CD4-positive, alpha-beta T cell (primary cell): ENCODE data around the gene JDP2. TPM values are rescaled to one million over a fixed set of nuclear protein-coding genes. Genes with fewer than 3 reads are reported as not detected.

Source experiments
- ATAC-seq: fragments of 200-7000 bp; cut with Tn5 transposase; one replicate; pipeline ENCODE4 v1.10.0; 2022; ENCODE audit warnings: mild to moderate bottlenecking; ENCODE audit not compliant: poor library complexity
- CTCF ChIA-PET: fragments of 350-600 bp; sonication (Branson Sonifier 250); formaldehyde crosslinking; loops from one replicate; lab custom pipeline; 2021; ENCODE audit warnings: antibody characterized with exemption, inconsistent platforms; lab: Charles Lee
- POLR2A ChIA-PET: fragments of 350-600 bp; sonication (Branson Sonifier 250); formaldehyde crosslinking; loops from one replicate; lab custom pipeline; 2021; ENCODE audit warnings: antibody characterized with exemption, inconsistent platforms; lab: Charles Lee
- DNase-seq, 14 experiments: peaks; one replicate each; pipeline ENCODE4 v3.0.0-alpha.2; 2013 to 2020; ENCODE audit warnings: mixed read lengths in 2 of 14
- H3K27ac ChIP-seq, 2 donors: one replicate each; pipeline versions ENCODE4 v1.5.1 to v1.7.0; 2013; ENCODE audit warnings: low read length in 2 of 2, low read depth in 1 of 2, mild to moderate bottlenecking in 1 of 2
- H3K27me3 ChIP-seq, 2 experiments: 1 replicate in 1 of 2; 2 replicates in 1 of 2; pipeline versions ENCODE4 v1.6.1 to v1.7.0; 2013; ENCODE audit warnings: low read length in 2 of 2, control low read depth in 1 of 2, mild to moderate bottlenecking in 1 of 2, moderate library complexity in 1 of 2; ENCODE audit not compliant: insufficient read depth in 2 of 2, control insufficient read depth in 1 of 2
- H3K36me3 ChIP-seq: one replicate; pipeline ENCODE4 v1.6.1; 2013; ENCODE audit warnings: low read length, control low read depth; ENCODE audit not compliant: insufficient read depth
- H3K4me1 ChIP-seq: one replicate; pipeline ENCODE4 v1.6.1; 2013; ENCODE audit warnings: low read length, control low read depth; ENCODE audit not compliant: insufficient read depth
- H3K4me3 ChIP-seq: one replicate; pipeline ENCODE4 v1.5.1; 2013; ENCODE audit warnings: mild to moderate bottlenecking, low read length, moderate library complexity
- H3K9me3 ChIP-seq, 2 experiments: 1 replicate in 1 of 2; 2 replicates in 1 of 2; pipeline versions ENCODE4 v1.6.1 to v1.7.0; 2013; ENCODE audit warnings: low read length in 2 of 2, mild to moderate bottlenecking in 2 of 2, control low read depth in 1 of 2, moderate library complexity in 1 of 2; ENCODE audit not compliant: control insufficient read depth in 1 of 2, insufficient read depth in 1 of 2
- H3K27ac Mint-ChIP-seq: one replicate; pipeline ENCODE4 v1.8.0; 2020; ENCODE audit warnings: mixed read lengths
- H3K27me3 Mint-ChIP-seq: one replicate; pipeline ENCODE4 v1.8.0; 2021; ENCODE audit warnings: mixed read lengths
- H3K36me3 Mint-ChIP-seq: one replicate; pipeline ENCODE4 v1.8.0; 2021; ENCODE audit warnings: low read depth, mixed read lengths
- H3K4me1 Mint-ChIP-seq: one replicate; pipeline ENCODE4 v1.8.0; 2021; ENCODE audit warnings: low read depth, mixed read lengths
- H3K4me3 Mint-ChIP-seq: one replicate; pipeline ENCODE4 v1.8.0; 2020; ENCODE audit warnings: mild to moderate bottlenecking, mixed read lengths
- H3K9me3 Mint-ChIP-seq: one replicate; pipeline ENCODE4 v1.8.0; 2020; ENCODE audit warnings: mixed read lengths
- intact Hi-C, 2 experiments: fragments of 100-400 bp; cut with DNase I in 1 of 2; cut with micrococcal nuclease in 1 of 2; formaldehyde crosslinking; loops; one replicate each; pipeline versions ENCODE4 v1.15.1 to v1.9.0; 2023 to 2025; cut with DNase I, micrococcal nuclease
- total RNA-seq, 174 experiments: library from RNA in 2 of 174; stranded (reverse) in 2 of 174; gene quantifications; one replicate each; pipeline ENCODE4 v1.2.3 and lab custom pipeline; 2021 to 2026
- TF ChIP-seq, protein P1 (sequence below): fragments of 200-600 bp; IDR thresholded peaks from one replicate; pipeline ENCODE4 v1.8.0; 2022; ENCODE audit warnings: antibody characterized with exemption, mild to moderate bottlenecking

JDP2 gene
- total RNA-seq, 2 experiments from 2014 or later = 1.1 to 1.2 TPM

DNA sequence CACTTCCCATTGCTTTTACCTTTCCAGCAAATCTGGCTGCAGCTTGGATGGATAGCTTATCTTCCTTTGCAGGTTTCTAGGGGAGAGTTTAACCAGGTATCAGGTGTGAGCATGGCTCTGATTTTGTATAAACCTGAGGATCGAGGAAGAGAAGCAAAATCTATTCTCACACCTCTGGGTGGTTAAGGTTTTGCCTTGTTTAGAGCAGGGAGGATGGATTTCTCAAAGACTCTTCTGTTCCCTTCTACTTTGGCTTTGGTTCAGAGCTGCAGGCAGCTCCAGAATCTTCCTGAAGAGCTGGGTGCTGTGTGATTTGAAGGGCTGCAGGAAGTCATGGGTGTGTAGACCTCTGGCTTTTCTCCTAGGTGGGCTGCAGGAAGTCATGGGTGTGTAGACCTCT, 1.7 kb downstream of the JDP2 start:
- H3K9me3 Mint-ChIP-seq = no peaks in the 10 kb centered on the region
- H3K9me3 ChIP-seq = no peaks in the 10 kb centered on the region
- ChIA-PET POLR2A (interaction anchor here (0.7 kb wide), 1 partner anchor 95 kb away, joined by 3 read pairs; no protein-coding TSS in a partner anchor), CTCF (no interaction called here)
- no peak overlapping the region for H3K27ac ChIP-seq
- intact Hi-C loops = loop anchor here in 1 of 2 experiments (5.0 to 10.0 kb wide), 2 partner anchors 97 to 125 kb away; no protein-coding TSS in a partner anchor
- H3K36me3 ChIP-seq = no peaks in the 10 kb centered on the region
- peaks cover 18% of the 10 kb centered on the region for H3K4me1 ChIP-seq
- peaks cover 29% of the 10 kb centered on the region for H3K27me3 Mint-ChIP-seq
- ATAC-seq = no peak
- DNase-seq = no peak
- H3K27ac Mint-ChIP-seq = no peak overlapping the region
- H3K36me3 Mint-ChIP-seq = no peaks in the 10 kb centered on the region
- peaks cover 10 to 19% of the 10 kb centered on the region in 2 experiments for H3K27me3 ChIP-seq
- H3K4me1 Mint-ChIP-seq = no peaks in the 10 kb centered on the region
- H3K4me3 Mint-ChIP-seq = peak overlapping the region; percentile 88
- H3K4me3 ChIP-seq = no peak overlapping the region
- TF ChIP-seq, protein P1, sequence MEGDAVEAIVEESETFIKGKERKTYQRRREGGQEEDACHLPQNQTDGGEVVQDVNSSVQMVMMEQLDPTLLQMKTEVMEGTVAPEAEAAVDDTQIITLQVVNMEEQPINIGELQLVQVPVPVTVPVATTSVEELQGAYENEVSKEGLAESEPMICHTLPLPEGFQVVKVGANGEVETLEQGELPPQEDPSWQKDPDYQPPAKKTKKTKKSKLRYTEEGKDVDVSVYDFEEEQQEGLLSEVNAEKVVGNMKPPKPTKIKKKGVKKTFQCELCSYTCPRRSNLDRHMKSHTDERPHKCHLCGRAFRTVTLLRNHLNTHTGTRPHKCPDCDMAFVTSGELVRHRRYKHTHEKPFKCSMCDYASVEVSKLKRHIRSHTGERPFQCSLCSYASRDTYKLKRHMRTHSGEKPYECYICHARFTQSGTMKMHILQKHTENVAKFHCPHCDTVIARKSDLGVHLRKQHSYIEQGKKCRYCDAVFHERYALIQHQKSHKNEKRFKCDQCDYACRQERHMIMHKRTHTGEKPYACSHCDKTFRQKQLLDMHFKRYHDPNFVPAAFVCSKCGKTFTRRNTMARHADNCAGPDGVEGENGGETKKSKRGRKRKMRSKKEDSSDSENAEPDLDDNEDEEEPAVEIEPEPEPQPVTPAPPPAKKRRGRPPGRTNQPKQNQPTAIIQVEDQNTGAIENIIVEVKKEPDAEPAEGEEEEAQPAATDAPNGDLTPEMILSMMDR = no peak

DNA sequence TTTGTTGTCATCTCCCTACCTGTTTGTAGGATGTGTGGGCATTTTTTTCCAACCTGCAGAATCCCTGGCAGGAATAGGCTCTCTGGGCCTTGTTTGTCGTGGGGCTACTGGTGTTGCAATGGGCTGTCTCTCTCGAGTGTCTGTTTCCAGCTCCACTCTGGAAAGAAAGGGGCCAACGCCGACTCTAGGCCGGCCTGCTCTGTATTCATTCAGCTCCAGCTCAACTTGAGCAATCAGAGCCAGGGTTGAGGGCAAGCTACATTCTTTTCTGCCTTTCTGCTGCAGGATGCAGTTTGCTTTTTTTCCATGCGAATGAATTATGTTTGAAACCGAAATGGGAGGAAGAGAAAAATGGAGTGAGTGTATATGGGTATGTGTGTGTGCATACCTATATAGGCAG, 2.3 kb downstream of the JDP2 start:
- TF ChIP-seq, protein P1 = no peak
- no peak overlapping the region for H3K4me3 ChIP-seq
- CTCF ChIA-PET = no interaction called here

DNA sequence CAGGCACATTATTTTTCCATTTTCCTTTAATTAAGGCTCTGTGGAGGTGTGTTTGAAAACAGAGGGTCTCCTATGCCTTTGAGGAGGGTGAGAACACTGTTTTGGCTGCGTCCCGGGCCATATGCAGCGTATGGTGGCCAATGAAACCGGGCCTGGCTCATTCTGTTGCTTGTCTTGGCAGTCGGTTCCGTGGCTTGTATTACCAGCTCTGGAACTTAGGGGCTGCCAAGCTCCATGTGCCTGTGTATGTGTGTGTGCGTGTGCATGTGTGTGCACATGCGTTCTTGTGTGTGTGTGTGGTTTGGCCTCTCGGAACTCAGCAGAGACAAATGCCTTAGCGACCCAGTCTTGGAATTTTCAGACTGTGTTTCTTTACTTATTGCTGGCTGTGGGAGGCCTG, 2.7 kb downstream of the JDP2 start:
- DNase-seq = no peak
- Histone ChIP-seq H3K36me3 (no peaks in the 10 kb centered on the region), H3K9me3 (no peaks in the 10 kb centered on the region), H3K4me3 (no peak overlapping the region), H3K27me3 (peaks cover 10 to 19% of the 10 kb centered on the region in 2 experiments), H3K27ac (no peak overlapping the region), H3K4me1 (peaks cover 19% of the 10 kb centered on the region)
- H3K36me3 Mint-ChIP-seq = no peaks in the 10 kb centered on the region
- POLR2A ChIA-PET = no interaction called here
- no peak for ATAC-seq
- no peak overlapping the region for H3K27ac Mint-ChIP-seq
- no peaks in the 10 kb centered on the region for H3K9me3 Mint-ChIP-seq
- H3K4me3 Mint-ChIP-seq = peak overlapping the region; percentile 15
- peaks cover 27% of the 10 kb centered on the region for H3K27me3 Mint-ChIP-seq
- CTCF ChIA-PET = no interaction called here
- TF ChIP-seq, protein P1 = no peak
- intact Hi-C loops = no loop called here
- peaks cover 3% of the 10 kb centered on the region for H3K4me1 Mint-ChIP-seq

More for the DNA sequence above, 2.3 kb downstream of the JDP2 start:
- Mint-ChIP-seq H3K4me3 (peak overlapping the region; percentile 30), H3K36me3 (no peaks in the 10 kb centered on the region), H3K4me1 (no peaks in the 10 kb centered on the region), H3K27me3 (peaks cover 29% of the 10 kb centered on the region), H3K9me3 (no peaks in the 10 kb centered on the region), H3K27ac (no peak overlapping the region)
- ATAC-seq (no peak), DNase-seq (no peak)
- peaks cover 18% of the 10 kb centered on the region for H3K4me1 ChIP-seq
- intact Hi-C loops = no loop called here
- H3K36me3 ChIP-seq = no peaks in the 10 kb centered on the region
- H3K27ac ChIP-seq = no peak overlapping the region
- POLR2A ChIA-PET = interaction anchor here (0.7 kb wide), 1 partner anchor 96 kb away, joined by 3 read pairs; no protein-coding TSS in a partner anchor
- H3K9me3 ChIP-seq = no peaks in the 10 kb centered on the region
- H3K27me3 ChIP-seq = peaks cover 10 to 19% of the 10 kb centered on the region in 2 experiments
